H9 (cell line): ENCODE results near the gene GALNT17. TPM values are rescaled to one million over a fixed set of nuclear protein-coding genes. Genes with fewer than 3 reads are reported as not detected.

Experiments used
- DNase-seq: peaks from one replicate; pipeline ENCODE4 v3.0.0-alpha.2; 2017
- H2AFZ ChIP-seq: one replicate; pipeline ENCODE4 v1.6.1; 2013; ENCODE audit warnings: mild to moderate bottlenecking, low read length, control low read depth, moderate library complexity
- H2AK5ac ChIP-seq: 2 replicates; pipeline ENCODE4 v1.6.1; 2013; ENCODE audit warnings: low read length, control low read depth, mixed read lengths; ENCODE audit not compliant: insufficient read length
- H2BK120ac ChIP-seq: one replicate; pipeline ENCODE4 v1.6.1; 2013; ENCODE audit warnings: low read depth, mild to moderate bottlenecking, low read length, control low read depth, inconsistent platforms; ENCODE audit not compliant: poor library complexity, severe bottlenecking
- H2BK12ac ChIP-seq: 2 replicates; pipeline ENCODE4 v1.6.1; 2013; ENCODE audit warnings: low read length, control low read depth, mixed read lengths, low read depth; ENCODE audit not compliant: insufficient read length
- H2BK15ac ChIP-seq: 2 replicates; pipeline ENCODE4 v1.6.1; 2013; ENCODE audit warnings: low read depth, low read length, control low read depth
- H2BK20ac ChIP-seq: one replicate; pipeline ENCODE4 v1.6.1; 2013; ENCODE audit warnings: low read depth, mild to moderate bottlenecking, low read length, control low read depth, inconsistent platforms; ENCODE audit not compliant: poor library complexity, severe bottlenecking
- H2BK5ac ChIP-seq: 2 replicates; pipeline ENCODE4 v1.6.1; 2013; ENCODE audit warnings: low read length, control low read depth, mixed read lengths; ENCODE audit not compliant: insufficient read length
- H3K14ac ChIP-seq: 2 replicates; pipeline ENCODE4 v1.6.1; 2013; ENCODE audit warnings: low read length, control low read depth; ENCODE audit not compliant: insufficient read depth
- H3K18ac ChIP-seq: 2 replicates; pipeline ENCODE4 v1.6.1; 2013; ENCODE audit warnings: low read depth, mild to moderate bottlenecking, mixed read lengths, low read length, control low read depth; ENCODE audit not compliant: insufficient read length
- H3K23ac ChIP-seq: 2 replicates; pipeline ENCODE4 v1.6.1; 2013; ENCODE audit warnings: low read length, control low read depth, mixed read lengths, low read depth; ENCODE audit not compliant: insufficient read length
- H3K23me2 ChIP-seq: 2 replicates; pipeline ENCODE4 v1.6.1; 2013; ENCODE audit warnings: low read depth, mild to moderate bottlenecking, mixed read lengths, low read length, control low read depth; ENCODE audit not compliant: insufficient read length, poor library complexity, severe bottlenecking
- H3K27ac ChIP-seq: 2 replicates; pipeline ENCODE4 v1.5.1; 2013; ENCODE audit warnings: low read length, control low read depth, mixed read lengths, low read depth; ENCODE audit not compliant: insufficient read length
- H3K27me3 ChIP-seq: 2 replicates; pipeline ENCODE4 v1.6.1; 2013; ENCODE audit warnings: low read length, control low read depth, inconsistent platforms; ENCODE audit not compliant: insufficient read depth
- H3K4ac ChIP-seq: 2 replicates; pipeline ENCODE4 v1.6.1; 2013; ENCODE audit warnings: low read depth, mild to moderate bottlenecking, control low read depth, inconsistent platforms, low read length, moderate library complexity
- H3K4me1 ChIP-seq: 2 replicates; pipeline ENCODE4 v1.6.1; 2013; ENCODE audit warnings: low read length, control low read depth, inconsistent platforms; ENCODE audit not compliant: insufficient read depth
- H3K4me2 ChIP-seq: 2 replicates; pipeline ENCODE4 v1.6.1; 2013; ENCODE audit warnings: low read length, control low read depth, mixed read lengths; ENCODE audit not compliant: insufficient read length, insufficient read depth
- H3K56ac ChIP-seq: 2 replicates; pipeline ENCODE4 v1.6.1; 2013; ENCODE audit warnings: low read depth, mild to moderate bottlenecking, mixed read lengths, low read length, control low read depth; ENCODE audit not compliant: insufficient read length
- H3K79me1 ChIP-seq: 2 replicates; pipeline ENCODE4 v1.6.1; 2013; ENCODE audit warnings: low read depth, mild to moderate bottlenecking, moderate library complexity, low read length, control low read depth, inconsistent platforms; ENCODE audit not compliant: insufficient read depth, poor library complexity, severe bottlenecking
- H3K79me2 ChIP-seq: 2 replicates; pipeline ENCODE4 v1.6.1; 2013; ENCODE audit warnings: low read length, control low read depth, inconsistent platforms; ENCODE audit not compliant: insufficient read depth
- H3K9ac ChIP-seq: 2 replicates; pipeline ENCODE4 v1.6.1; 2013; ENCODE audit warnings: low read length, control low read depth, mixed read lengths; ENCODE audit not compliant: insufficient read length; ENCODE audit errors: extremely low read depth
- H3K9me3 ChIP-seq: one replicate; pipeline ENCODE4 v1.6.1; 2013; ENCODE audit warnings: low read depth, low read length, inconsistent platforms; ENCODE audit not compliant: control insufficient read depth
- H3T11ph ChIP-seq: one replicate; pipeline ENCODE4 v1.6.1; 2013; ENCODE audit warnings: mild to moderate bottlenecking, low read length, control low read depth, inconsistent platforms
- H4K20me1 ChIP-seq: one replicate; pipeline ENCODE4 v1.6.1; 2013; ENCODE audit not compliant: control insufficient read depth, insufficient read length, insufficient read depth
- H4K5ac ChIP-seq: 2 replicates; pipeline ENCODE4 v1.6.1; 2013; ENCODE audit warnings: low read depth, mild to moderate bottlenecking, mixed read lengths, low read length, control low read depth; ENCODE audit not compliant: insufficient read length
- H4K8ac ChIP-seq: replicated peaks from 2 replicates; pipeline ENCODE4 v1.6.1; 2013; ENCODE audit warnings: low read length, control low read depth, mixed read lengths, low read depth; ENCODE audit not compliant: insufficient read length
- H4K91ac ChIP-seq: 2 replicates; pipeline ENCODE4 v1.6.1; 2013; ENCODE audit warnings: low read depth, mild to moderate bottlenecking, moderate library complexity, mixed read lengths, low read length, control low read depth; ENCODE audit not compliant: insufficient read length
- H3K27ac Mint-ChIP-seq, 3 experiments: 2 replicates in 2 of 3; 3 replicates in 1 of 3; pipeline ENCODE4 v1.8.0; 2020 to 2021; ENCODE audit warnings: mixed read lengths in 3 of 3, mild to moderate bottlenecking in 1 of 3, moderate library complexity in 1 of 3
- H3K27me3 Mint-ChIP-seq: 2 replicates; pipeline ENCODE4 v1.8.0; 2021; ENCODE audit warnings: low read depth, mild to moderate bottlenecking, moderate library complexity, mixed read lengths
- H3K36me3 Mint-ChIP-seq, 3 experiments: 2 replicates in 2 of 3; 3 replicates in 1 of 3; pipeline ENCODE4 v1.8.0; 2020 to 2021; ENCODE audit warnings: low read depth in 3 of 3, mixed read lengths in 3 of 3; ENCODE audit not compliant: insufficient read depth in 1 of 3
- H3K4me1 Mint-ChIP-seq, 2 experiments: 2 replicates each; pipeline ENCODE4 v1.8.0; 2020; ENCODE audit warnings: mixed read lengths in 2 of 2
- H3K4me3 Mint-ChIP-seq, 2 experiments: 2 replicates in 1 of 2; 3 replicates in 1 of 2; pipeline ENCODE4 v1.8.0; 2020 to 2021; ENCODE audit warnings: mild to moderate bottlenecking in 2 of 2, mixed read lengths in 2 of 2, moderate library complexity in 1 of 2
- H3K9me3 Mint-ChIP-seq, 2 experiments: 2 replicates in 1 of 2; 3 replicates in 1 of 2; pipeline ENCODE4 v1.8.0; 2020; ENCODE audit warnings: mild to moderate bottlenecking in 2 of 2, mixed read lengths in 2 of 2, moderate library complexity in 1 of 2
- CTCF ChIP-seq: fragments of 200-600 bp; sonication (generic); conservative IDR thresholded peaks from 3 replicates; pipeline ENCODE4 v1.8.0; 2021; ENCODE audit warnings: antibody characterized with exemption, mild to moderate bottlenecking
- WGBS: extraction: QIAGEN DNeasy Blood & Tissue Kit; methylation state at CpG from one replicate; pipeline ENCODE4 v1.1.7; 2013; ENCODE audit warnings: missing lambda C conversion rate, low lambda C conversion rate, mixed read lengths; ENCODE audit not compliant: insufficient read length; ENCODE audit errors: extremely low coverage; 5-methylcytosine and 5-hydroxymethylcytosine counted together
- total RNA-seq: library from RNA; stranded (reverse); gene quantifications from 2 replicates; pipeline ENCODE4 v1.2.1, GENCODE V29; 2021

GALNT17 gene
- total RNA-seq, 1 experiment from 2014 or later: 43.2 TPM

- DNase-seq: no peak
- no peak overlapping the region for H3K27ac ChIP-seq
- H3K4ac ChIP-seq: no peak overlapping the region
- no peak overlapping the region for H2AFZ ChIP-seq
- no peak overlapping the region for H3K18ac ChIP-seq
- no peak overlapping the region for H2BK120ac ChIP-seq
- no CpG with 5 or more reads among the region's 6 CpGs for WGBS
- Mint-ChIP-seq H3K4me1 (peaks cover 40 to 45% of the 10 kb centered on the region in 2 experiments), H3K9me3 (peaks cover 0 to 6% of the 10 kb centered on the region in 2 experiments; a peak in 3 of 5 replicates), H3K4me3 (no peak overlapping the region), H3K36me3 (peaks cover 4 to 11% (median 6%) of the 10 kb centered on the region in 3 experiments; a peak in 6 of 7 replicates), H3K27me3 (no peaks in the 10 kb centered on the region), H3K27ac (peak overlapping the region in 1 of 3 experiments; percentile 92; a peak in 2 of 7 replicates)
- no peak overlapping the region for H4K8ac ChIP-seq
- H3K27me3 ChIP-seq: no peaks in the 10 kb centered on the region
- H3K9ac ChIP-seq: no peak overlapping the region
- no peaks in the 10 kb centered on the region for H3K4me1 ChIP-seq
- no peaks in the 10 kb centered on the region for H4K20me1 ChIP-seq
- no peaks in the 10 kb centered on the region for H3K9me3 ChIP-seq
- H3K56ac ChIP-seq: no peak overlapping the region
- H3T11ph ChIP-seq: no peak overlapping the region
- no peak for TF ChIP-seq CTCF
- H3K23me2 ChIP-seq: no peaks in the 10 kb centered on the region
- no peak overlapping the region for H2BK5ac ChIP-seq
- H3K23ac ChIP-seq: no peak overlapping the region
- no peaks in the 10 kb centered on the region; the same call in 1 of the 2 replicates for H3K79me2 ChIP-seq
- no peak overlapping the region for H2AK5ac ChIP-seq
- H2BK12ac ChIP-seq: no peak overlapping the region
- H3K14ac ChIP-seq: no peak overlapping the region
- H3K79me1 ChIP-seq: peaks cover 10% of the 10 kb centered on the region
- no peak overlapping the region for H2BK20ac ChIP-seq
- H3K4me2 ChIP-seq: no peak overlapping the region
- no peak overlapping the region for H2BK15ac ChIP-seq
- H4K5ac ChIP-seq: no peak overlapping the region
- no peak overlapping the region for H4K91ac ChIP-seq
These were observed 171.6 kb downstream of the GALNT17 start for GRCh38 chr7:71303566-71303965.
